Measurements from ENCODE around the gene SYPL2.

DNA sequence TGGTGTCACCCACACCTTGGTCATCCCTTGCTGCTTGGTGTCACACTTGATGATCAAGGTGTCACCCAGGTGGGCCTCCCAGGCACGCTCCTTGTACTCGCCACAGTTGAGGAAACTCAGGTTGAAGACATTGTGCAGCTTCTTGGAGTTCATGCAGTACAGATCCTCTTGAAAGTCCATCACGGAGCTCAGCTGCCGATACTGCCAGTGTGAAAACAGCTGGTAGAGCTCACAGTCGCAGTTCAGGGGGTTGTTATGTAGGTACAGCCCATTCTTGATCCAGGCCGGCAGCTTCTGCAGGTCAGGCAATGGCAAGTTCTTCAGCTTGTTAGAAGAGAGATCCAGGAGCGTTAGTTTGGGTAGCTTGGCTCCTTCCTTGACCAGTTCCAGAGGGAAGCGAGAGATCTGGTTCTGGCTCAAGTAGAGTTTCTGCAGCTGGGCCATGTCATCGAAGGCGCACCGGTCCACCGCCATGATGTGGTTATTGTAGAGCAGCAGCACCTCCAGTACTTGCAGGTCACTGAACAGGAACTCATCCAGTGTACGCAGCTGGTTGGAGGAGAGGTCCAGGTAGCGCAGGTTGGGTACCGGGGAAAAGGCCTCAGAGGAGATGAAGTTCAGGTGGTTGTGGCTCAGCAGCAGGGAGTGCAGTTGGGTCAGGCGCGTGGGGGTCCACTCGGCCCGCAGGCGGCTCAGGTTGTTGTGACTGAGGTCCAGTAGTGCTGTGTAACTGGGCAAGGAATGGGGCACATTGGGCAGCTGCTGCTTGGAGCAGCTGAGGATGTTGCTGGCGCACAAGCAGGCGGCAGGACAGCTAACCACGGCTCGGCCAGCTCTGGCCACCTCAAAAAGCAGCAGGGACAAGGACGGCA lies 41.9 kb downstream of the SYPL2 start:
- TF ChIP-seq, protein P1, sequence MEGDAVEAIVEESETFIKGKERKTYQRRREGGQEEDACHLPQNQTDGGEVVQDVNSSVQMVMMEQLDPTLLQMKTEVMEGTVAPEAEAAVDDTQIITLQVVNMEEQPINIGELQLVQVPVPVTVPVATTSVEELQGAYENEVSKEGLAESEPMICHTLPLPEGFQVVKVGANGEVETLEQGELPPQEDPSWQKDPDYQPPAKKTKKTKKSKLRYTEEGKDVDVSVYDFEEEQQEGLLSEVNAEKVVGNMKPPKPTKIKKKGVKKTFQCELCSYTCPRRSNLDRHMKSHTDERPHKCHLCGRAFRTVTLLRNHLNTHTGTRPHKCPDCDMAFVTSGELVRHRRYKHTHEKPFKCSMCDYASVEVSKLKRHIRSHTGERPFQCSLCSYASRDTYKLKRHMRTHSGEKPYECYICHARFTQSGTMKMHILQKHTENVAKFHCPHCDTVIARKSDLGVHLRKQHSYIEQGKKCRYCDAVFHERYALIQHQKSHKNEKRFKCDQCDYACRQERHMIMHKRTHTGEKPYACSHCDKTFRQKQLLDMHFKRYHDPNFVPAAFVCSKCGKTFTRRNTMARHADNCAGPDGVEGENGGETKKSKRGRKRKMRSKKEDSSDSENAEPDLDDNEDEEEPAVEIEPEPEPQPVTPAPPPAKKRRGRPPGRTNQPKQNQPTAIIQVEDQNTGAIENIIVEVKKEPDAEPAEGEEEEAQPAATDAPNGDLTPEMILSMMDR (IDR thresholded peaks at IDR 0.05) = no peak
- TF ChIP-seq POLR2A (IDR thresholded peaks at IDR 0.05) = no peak

Data from heart left ventricle (tissue), 13 donors.